B cell (primary cell): ENCODE measurements around the gene IKZF2.

Experiments used
- CTCF ChIP-seq: fragments of 200-600 bp; IDR thresholded peaks from one replicate; pipeline ENCODE4 v1.8.0; 2022; ENCODE audit warnings: antibody characterized with exemption, mild to moderate bottlenecking
- EZH2 ChIP-seq: IDR thresholded peaks from 2 replicates; pipeline ENCODE4 v1.6.1; 2012; ENCODE audit warnings: borderline replicate concordance, low read depth, mild to moderate bottlenecking, moderate library complexity, low read length; ENCODE audit not compliant: insufficient read depth, poor library complexity, severe bottlenecking

GRCh38 chr2:212958133-212958532, 193.3 kb downstream of the IKZF2 start:
- TF ChIP-seq CTCF (no peak), EZH2 (no peak)
